PC-3 (cell line): ENCODE results near the gene SHANK3.

Experiments used
- EZH2 ChIP-seq: fragments of 300-600 bp; sonication (generic); IDR thresholded peaks from one replicate; pipeline ENCODE4 v1.6.1; 2017; ENCODE audit warnings: antibody characterized with exemption, mild to moderate bottlenecking, low read length; ENCODE audit not compliant: unreplicated experiment
- EZH2phosphoT487 ChIP-seq: fragments of 300-600 bp; sonication (generic); IDR thresholded peaks from 2 replicates; pipeline ENCODE4 v1.6.1; 2018; ENCODE audit warnings: mild to moderate bottlenecking, antibody characterized with exemption, low read length, borderline replicate concordance
- TF ChIP-seq, protein P1 (sequence below): fragments of 300-600 bp; sonication (generic); conservative IDR thresholded peaks from 2 replicates; pipeline ENCODE4 v1.5.1; 2017; ENCODE audit warnings: antibody characterized with exemption, low read depth, mild to moderate bottlenecking, low read length

DNA sequence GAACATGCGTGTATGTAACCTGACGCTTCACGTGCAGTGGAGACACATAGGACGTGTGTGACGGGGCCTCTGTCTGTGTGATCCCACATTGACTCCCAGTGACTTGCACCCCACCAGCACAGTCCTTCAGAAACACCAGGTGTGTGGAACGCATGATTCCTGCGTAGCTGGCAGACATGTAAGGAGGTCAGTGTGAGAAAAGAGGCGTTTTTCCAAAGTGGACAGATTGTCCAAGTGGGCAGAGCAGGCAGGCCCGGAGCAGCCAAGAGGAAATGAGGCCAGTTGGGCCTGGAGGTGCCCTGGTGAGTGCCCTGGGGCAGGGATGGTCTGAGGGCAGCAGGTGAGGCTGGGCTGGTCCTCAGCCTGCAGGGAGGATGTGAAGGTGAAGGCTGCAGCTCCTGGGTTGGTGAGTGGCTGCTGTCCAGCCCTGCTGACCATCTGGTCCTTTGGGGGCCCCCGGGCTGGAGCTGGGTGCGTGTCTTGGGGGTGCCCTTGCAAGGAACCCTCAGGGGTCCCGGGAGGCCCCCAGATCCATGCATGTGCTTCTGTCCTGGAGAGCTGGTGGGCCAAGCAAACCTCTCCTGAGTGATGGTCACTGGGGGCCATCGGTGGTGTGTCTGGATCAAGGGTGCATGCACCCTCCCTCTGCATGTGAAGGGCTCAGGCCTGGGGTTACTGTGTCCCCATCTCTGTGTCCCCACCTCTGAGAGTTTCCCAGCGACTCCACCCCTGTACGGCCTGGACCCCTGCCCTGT lies 26.6 kb downstream of the SHANK3 start:
- TF ChIP-seq EZH2 (no peak), EZH2phosphoT487 (no peak)
- TF ChIP-seq, protein P1, sequence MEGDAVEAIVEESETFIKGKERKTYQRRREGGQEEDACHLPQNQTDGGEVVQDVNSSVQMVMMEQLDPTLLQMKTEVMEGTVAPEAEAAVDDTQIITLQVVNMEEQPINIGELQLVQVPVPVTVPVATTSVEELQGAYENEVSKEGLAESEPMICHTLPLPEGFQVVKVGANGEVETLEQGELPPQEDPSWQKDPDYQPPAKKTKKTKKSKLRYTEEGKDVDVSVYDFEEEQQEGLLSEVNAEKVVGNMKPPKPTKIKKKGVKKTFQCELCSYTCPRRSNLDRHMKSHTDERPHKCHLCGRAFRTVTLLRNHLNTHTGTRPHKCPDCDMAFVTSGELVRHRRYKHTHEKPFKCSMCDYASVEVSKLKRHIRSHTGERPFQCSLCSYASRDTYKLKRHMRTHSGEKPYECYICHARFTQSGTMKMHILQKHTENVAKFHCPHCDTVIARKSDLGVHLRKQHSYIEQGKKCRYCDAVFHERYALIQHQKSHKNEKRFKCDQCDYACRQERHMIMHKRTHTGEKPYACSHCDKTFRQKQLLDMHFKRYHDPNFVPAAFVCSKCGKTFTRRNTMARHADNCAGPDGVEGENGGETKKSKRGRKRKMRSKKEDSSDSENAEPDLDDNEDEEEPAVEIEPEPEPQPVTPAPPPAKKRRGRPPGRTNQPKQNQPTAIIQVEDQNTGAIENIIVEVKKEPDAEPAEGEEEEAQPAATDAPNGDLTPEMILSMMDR, result no peak
